GM19463 (cell line): ENCODE measurements around the gene CALML3.
"Not testable (repeated sequence)": the region's sequence is repeated elsewhere in the genome, so short reads cannot be mapped to it uniquely, and the experiment has no call there.

Experiments
- ATAC-seq: cut with Tn5 transposase; IDR thresholded peaks from one replicate; pipeline ENCODE4 v1.9.1; 2021; ENCODE audit warnings: mild to moderate bottlenecking, moderate library complexity; ENCODE audit not compliant: unreplicated experiment

CALML3 gene

DNA sequence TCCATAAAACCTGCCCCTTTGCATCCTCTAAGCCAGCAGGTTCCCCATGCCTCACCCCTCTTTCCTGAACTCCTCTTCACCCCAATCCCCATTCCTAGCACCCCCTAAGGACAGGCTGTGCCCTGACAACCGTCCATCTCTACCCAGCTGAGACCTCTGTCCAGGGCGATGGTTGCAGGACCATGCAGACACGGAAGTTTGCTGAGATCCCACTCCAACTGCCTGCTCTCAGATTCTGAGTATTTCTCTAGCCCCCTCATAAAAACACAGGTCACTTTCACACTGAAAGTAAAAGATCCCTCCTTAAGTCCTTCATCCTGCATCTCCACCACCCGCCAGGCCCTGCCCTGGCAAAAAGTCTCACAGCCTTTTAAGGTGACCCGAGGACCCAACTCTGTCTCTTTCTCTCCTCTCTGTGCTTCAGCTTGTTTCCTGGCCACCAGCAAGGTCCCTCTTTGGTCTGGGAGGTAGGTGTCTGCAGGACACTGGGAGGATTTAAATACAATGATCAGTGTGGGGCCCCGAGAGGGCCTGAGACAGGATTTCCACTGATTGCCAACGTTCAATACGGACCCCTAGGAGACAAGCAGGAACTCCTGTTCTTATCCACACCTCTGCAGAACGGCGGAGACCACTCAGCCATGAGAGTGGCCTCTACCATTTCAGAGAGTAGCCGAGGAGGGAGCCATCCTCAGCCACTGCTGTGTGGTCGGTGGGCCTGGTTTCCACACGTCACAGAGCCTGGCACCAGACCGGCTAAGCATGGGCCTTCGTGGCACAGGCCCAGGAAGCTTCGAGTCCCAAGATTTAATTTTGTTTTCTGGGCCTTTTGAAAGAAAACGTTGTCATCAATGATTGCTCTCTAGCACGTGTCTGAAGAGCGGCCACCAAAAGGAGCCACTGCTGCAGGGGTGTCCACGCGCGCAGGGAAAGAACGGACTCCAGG, 27.9 kb downstream of the CALML3 start:
- no peak for ATAC-seq

GRCh38 chr10:5553400-5554170, 28.8 kb downstream of the CALML3 start:
- ATAC-seq = no peak

DNA sequence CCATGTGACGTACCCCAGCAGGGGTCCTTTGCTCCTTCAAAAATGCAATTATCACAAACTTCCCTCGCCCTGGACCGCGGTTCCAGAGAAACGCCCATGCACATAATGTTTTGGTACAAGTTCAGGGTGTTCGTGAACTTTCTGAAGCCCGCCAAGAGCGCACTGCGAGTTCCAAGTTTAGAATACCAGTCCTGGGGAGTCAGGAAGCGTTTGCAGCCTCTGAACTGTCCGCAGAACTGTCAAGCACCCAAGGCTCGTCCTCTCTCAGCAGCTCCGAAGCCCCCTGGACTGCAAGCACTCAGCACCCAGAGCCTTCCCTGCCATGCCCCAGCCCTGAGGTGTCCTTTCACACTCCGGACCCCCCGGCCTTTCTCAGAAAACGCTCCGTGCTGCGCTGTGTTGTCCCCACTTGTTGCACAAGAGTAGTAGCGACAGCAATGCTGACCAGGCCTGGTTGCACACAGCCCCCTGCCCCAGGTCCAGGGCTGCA, 30.3 kb downstream of the CALML3 start:
- no peak for ATAC-seq

GRCh38 chr10:5555881-5556280, 31.1 kb downstream of the CALML3 start:
- no peak for ATAC-seq

DNA sequence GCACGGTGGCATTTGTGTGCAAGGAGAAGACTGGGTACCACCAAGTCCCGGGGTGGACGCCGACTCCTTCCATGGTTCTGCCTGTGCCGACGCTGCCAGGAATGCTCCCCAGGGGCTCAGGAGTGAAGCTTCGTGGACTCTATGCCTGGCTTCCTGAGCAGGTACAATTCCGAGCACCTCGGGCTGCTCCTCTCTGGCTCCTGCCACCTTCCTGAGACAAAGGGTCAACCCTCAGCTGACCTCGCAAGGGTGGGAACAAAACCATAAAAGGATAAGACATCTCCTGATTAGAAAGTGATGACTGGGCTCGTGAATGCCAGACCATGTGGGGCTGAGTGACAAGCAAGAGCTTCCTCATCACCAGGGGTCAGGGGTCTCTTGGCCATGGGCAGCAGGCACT, 31.8 kb downstream of the CALML3 start:
- no peak for ATAC-seq

DNA sequence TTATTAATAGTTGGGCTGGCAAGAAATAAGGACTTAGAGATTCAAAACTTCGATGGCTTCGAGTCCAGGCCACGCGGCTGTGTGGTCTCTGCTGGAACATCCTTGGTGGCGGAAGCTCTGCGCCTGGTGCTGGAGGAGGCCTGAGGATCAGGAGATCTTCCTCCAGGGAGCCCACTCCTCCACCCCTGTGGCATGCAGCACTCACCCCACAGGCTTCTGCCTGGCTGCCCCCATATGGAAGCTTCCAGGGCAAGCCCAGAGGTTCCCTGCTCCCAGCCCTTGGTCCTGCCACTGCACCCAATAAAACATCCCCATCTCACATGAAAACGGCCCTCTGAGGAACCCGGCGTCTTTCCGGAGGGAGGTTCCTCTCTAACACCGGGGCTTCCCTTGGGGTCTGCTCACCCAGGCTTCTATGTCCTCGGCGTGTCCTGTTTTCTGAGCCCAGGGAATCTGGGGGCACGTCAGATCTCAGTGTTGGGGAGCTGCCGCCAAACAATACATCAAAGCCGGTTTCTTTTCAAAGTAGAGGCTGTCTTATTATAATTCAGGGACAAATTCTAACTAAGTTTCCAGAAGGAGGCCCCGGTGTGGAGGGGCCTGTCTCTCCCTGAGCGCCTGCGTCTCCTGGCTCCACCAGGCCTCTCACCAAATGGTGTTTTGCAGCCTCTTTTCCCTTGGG, 32.4 kb downstream of the CALML3 start:
- no peak for ATAC-seq

- no peak for ATAC-seq
Observed at GRCh38 chr10:5557799-5558771, 33.3 kb downstream of the CALML3 start.

DNA sequence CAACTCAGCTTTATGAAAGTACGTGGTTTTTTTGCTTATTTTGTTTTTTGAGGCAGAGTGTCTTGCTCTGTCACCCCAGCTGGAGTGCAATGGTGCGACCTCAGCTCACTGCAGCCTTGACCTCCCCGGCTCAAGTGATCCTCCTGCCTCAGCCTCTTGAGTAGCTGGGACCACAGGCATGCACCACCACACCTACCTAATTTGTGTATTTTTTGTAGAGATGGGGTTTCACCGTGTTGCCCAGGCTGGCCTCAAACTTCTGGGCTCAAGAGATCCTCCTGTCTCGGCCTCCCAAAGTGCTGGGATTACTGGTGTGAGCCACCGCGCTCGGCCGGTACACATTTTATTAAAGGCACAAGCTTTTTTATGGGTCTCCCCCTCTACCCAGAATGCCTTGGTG, 34.3 kb downstream of the CALML3 start:
- not testable (repeated sequence) for ATAC-seq

- no peak for ATAC-seq
Observed at GRCh38 chr10:5559642-5560141, 34.9 kb downstream of the CALML3 start.

DNA sequence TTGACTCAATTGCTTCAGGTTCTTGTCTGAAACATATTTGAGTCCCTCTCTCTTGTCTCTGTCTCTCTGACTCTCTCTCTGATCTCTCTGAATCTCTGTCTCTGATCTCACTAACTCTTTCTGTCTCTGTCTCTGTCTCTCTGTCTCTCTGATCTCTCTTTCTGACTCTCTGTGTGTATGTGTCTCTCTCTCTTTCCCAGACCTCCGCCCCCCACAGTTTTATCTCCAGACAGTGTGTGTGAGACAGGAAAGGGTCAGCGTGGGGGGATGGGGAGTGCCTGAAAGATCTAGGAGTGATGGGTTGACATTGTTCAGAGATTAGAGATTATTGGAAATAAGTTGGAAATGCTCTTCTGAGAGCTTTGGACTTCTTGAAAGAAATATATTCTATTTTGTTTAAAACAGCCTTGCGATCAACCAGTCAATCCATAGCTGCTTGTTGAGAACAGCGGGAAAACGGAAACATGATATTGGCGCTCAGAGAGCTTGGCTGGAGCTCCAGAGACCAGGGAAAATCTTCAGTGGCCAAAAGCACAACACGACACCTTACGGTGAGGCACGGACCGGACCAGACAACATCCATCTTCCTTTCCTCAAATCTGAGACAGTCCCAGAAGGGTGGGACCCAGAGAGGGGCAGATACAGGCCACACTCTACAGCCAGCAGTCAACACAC, 35.5 kb downstream of the CALML3 start:
- ATAC-seq = no peak

DNA sequence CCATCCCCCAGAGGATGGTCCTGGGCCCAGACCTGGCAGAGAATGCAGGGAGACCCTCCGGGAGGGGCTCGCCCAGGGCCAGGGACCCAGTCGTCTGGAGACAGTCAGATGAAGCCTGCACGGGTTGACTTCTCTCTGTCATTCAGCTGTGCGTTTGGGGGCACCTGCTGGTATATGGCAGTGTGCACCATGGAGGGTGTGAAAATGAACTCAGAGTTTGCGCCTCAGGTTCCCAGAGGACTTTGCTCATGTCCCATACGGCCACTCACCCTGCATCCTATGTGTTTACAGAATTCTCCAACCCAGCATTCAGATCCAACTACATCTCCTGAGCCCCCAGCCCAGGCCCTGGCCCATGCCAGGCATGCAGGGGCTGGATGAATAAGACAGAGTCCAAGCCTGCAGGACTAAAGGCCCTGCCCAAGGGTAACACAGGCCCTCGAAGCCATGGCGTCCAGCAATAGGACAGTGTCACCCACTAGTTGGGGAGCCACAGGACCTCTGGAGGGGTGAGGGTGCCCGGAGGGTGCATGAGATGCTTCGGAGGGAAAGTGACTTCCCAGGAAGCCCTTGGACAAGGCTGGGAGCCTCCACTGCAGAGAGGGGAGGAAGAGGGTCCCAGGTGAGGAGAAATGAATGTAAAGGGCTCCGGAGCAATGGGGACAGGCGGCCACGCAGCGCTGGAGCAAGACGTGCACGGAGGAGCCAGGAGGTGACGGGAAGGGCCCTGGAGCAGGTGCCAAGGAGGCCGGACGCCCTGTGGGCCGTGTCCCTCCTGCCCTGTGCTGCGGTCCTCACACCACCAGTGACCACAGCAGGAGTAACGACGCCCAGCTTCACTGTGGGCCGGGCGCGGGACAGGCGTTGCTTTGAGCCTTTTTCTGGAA, 36.3 kb downstream of the CALML3 start:
- no peak for ATAC-seq

GRCh38 chr10:5561704-5562645, 37.2 kb downstream of the CALML3 start:
- ATAC-seq = no peak

DNA sequence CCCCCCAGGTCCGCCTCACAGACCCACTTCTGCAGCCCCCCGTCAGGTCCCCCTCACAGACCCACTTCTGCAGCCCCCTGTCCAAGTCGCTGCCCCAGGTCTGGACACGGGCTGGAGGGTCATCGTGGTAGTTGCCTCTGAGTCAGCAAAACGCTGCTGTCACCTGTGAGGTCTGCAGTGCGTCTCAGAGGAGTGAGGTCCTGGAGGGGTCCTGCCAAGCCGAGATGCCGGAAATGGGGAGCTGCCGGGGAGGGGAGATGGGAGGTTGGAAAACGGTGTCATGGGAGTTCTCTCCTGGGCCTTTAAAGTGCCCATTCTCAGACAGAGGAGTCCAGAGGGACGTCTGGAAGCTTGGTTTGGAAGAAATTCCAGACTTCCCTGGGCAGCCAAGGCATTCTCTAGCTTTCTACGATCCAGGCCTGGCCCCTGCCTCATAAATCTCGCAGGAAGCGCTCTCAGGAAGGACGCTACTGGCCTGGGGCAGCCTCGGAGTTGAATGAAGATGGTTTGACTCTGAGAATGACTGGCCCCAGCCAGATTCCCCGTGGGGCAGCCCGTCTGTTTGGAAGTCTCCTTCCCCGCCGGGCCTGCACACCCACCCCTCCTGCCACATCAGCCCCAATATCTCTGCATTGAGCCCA, 38.7 kb downstream of the CALML3 start:
- no peak for ATAC-seq

GRCh38 chr10:5563991-5564536, 39.3 kb downstream of the CALML3 start:
- ATAC-seq = no peak

DNA sequence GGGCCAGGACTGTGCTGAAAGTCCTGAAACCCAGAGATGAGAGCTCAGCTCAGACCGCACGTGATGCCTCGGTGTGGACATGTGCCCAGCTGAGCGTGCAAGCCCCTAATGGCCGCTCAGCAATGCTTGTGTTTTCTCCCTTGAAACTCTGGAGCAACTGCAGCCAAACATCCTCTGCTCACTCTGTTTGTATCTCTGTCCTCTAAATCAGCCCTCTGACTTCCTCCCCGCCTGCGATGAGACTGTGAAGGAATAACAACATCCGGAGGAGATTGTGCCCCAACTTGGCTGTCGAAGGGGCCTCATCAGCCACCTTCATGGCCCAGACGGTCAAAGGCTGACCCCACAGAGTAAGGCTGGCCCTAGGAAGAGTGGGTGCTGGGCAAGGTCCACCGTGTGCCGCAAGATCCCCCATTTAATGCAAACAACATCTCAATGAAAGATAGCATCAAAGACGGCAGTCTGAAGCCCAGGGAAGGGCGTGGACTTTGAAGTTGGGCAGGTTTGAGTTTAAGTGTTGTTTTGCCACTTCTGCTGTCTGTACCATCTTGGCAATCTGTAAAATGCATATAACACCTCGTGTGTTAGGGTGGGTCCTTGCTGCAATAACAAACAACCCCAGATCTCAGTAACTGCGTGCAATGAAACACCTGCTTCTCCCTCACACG, 39.9 kb downstream of the CALML3 start:
- no peak for ATAC-seq

DNA sequence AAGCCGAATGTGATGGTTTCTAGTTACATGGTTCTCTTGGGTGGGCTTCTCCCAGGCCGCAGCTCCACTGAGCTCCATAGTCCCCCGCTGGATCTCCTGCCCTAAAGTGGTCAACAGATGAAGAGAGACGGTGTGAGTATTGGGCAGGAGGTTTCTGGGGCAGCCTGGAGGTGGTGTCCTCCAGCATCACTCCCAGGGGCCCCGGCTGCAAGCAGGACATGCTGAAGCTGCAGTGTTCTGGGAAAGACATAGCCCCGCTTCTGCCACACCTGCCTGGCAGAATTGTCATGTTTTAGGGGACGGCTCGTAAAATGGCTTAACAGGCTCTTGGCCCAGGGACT, 40.4 kb downstream of the CALML3 start:
- no peak for ATAC-seq
